Tibial nerve (tissue), 4 donors: Measurements from ENCODE around the gene SDK2. TPM values are rescaled to one million over a fixed set of nuclear protein-coding genes. Genes with fewer than 3 reads are reported as not detected.

ENCODE experiments used
- DNase-seq, 2 donors: peaks; one replicate each; pipeline ENCODE4 v3.0.0-alpha.2; 2019; ENCODE audit warnings: low spot score in 2 of 2
- H3K27ac ChIP-seq, 4 donors: fragments of 200-600 bp; sonication (generic) in 3 of 4; one replicate each; pipeline ENCODE4 v1.5.1; 2017 to 2019; ENCODE audit warnings: mild to moderate bottlenecking in 1 of 4
- H3K27me3 ChIP-seq, 2 donors: fragments of 200-600 bp; sonication (generic) in 1 of 2; one replicate each; pipeline versions ENCODE4 v1.5.1 to v1.6.0; 2017 to 2019
- H3K36me3 ChIP-seq, 3 donors: fragments of 200-600 bp; sonication (generic); one replicate each; pipeline ENCODE4 v1.5.1; 2018 to 2019
- H3K4me1 ChIP-seq, 4 donors: fragments of 200-600 bp; sonication (generic) in 3 of 4; one replicate each; pipeline ENCODE4 v1.5.1; 2017 to 2019
- H3K4me3 ChIP-seq, 4 donors: fragments of 200-600 bp; sonication (generic) in 3 of 4; one replicate each; pipeline ENCODE4 v1.5.1; 2017 to 2019; ENCODE audit warnings: mild to moderate bottlenecking in 1 of 4, moderate library complexity in 1 of 4
- H3K9me3 ChIP-seq, 4 donors: fragments of 200-600 bp; sonication (generic) in 3 of 4; one replicate each; pipeline ENCODE4 v1.5.1; 2017 to 2019
- CTCF ChIP-seq, 5 experiments: fragments of 200-600 bp in 3 of 5; fragments of 450-650 bp in 2 of 5; sonication (generic) in 3 of 5; IDR thresholded peaks; one replicate each; pipeline ENCODE4 v1.5.1; 2016 to 2019; ENCODE audit warnings: antibody characterized with exemption in 5 of 5, mild to moderate bottlenecking in 3 of 5, moderate library complexity in 2 of 5
- EP300 ChIP-seq, 2 donors: sonication (generic); formaldehyde crosslinking; IDR thresholded peaks; one replicate each; pipeline ENCODE4 v1.6.1; 2017; ENCODE audit warnings: antibody characterized with exemption in 2 of 2, mild to moderate bottlenecking in 1 of 2
- POLR2A ChIP-seq, 2 donors: fragments of 450-650 bp; IDR thresholded peaks; one replicate each; pipeline ENCODE4 v1.6.1; 2017; ENCODE audit warnings: antibody characterized with exemption in 2 of 2, mild to moderate bottlenecking in 2 of 2, moderate library complexity in 2 of 2
- WGBS, 2 donors: methylation state at CpG; one replicate each; pipeline ENCODE4 v1.1.5; 2018; 5-methylcytosine and 5-hydroxymethylcytosine counted together
- total RNA-seq, 4 donors: library from RNA; depleted of rRNA; stranded (reverse); fragments of >200 nt; gene quantifications; one replicate each; pipeline ENCODE4 v1.1.0, GENCODE V29; 2016

Gene SDK2
- total RNA-seq, 4 donors from 2014 or later: 3.1 to 6.3 (median 4.6) TPM

GRCh38 chr17:73324711-73325526, 319.3 kb downstream of the SDK2 start:
- no peak for DNase-seq
- H3K27me3 ChIP-seq: no peaks in the 10 kb centered on the region
- H3K9me3 ChIP-seq: peaks cover 0 to 3% (median 0%) of the 10 kb centered on the region in 4 donors
- TF ChIP-seq POLR2A (IDR thresholded peaks at IDR 0.05) (no peak), CTCF (IDR thresholded peaks at IDR 0.05) (no peak), EP300 (IDR thresholded peaks at IDR 0.05) (no peak)
- no peaks in the 10 kb centered on the region for H3K36me3 ChIP-seq
- WGBS, 2 donors: 54 to 56% methylated on average over 17 of the region's 17 CpGs
- peaks cover 0 to 32% (median 8%) of the 10 kb centered on the region in 4 donors for H3K4me1 ChIP-seq
- H3K4me3 ChIP-seq: no peak overlapping the region
- H3K27ac ChIP-seq: peak overlapping the region in 3 of 4 donors; percentile 4 to 49 (median 46)

GRCh38 chr17:73324160-73324475, 320.1 kb downstream of the SDK2 start:
- Histone ChIP-seq H3K4me3 (no peak overlapping the region), H3K36me3 (no peaks in the 10 kb centered on the region), H3K27me3 (no peaks in the 10 kb centered on the region), H3K27ac (peak overlapping the region in 3 of 4 donors; percentile 19 to 49 (median 46)), H3K4me1 (peaks cover 0 to 32% (median 8%) of the 10 kb centered on the region in 4 donors), H3K9me3 (peaks cover 0 to 3% (median 0%) of the 10 kb centered on the region in 4 donors)
- WGBS, 2 donors: 54 to 59% methylated on average over 9 of the region's 9 CpGs
- TF ChIP-seq EP300 (IDR thresholded peaks at IDR 0.05) (peak in 1 of 2 donors; percentile 17), POLR2A (IDR thresholded peaks at IDR 0.05) (no peak), CTCF (IDR thresholded peaks at IDR 0.05) (no peak)
- peak; percentile 46 to 60 for DNase-seq

- H3K27me3 ChIP-seq: no peaks in the 10 kb centered on the region
- no peak overlapping the region for H3K4me3 ChIP-seq
- DNase-seq: no peak
- 50 to 61% methylated on average over 4 to 5 of the region's 5 CpGs for WGBS, 2 donors
- H3K27ac ChIP-seq: peak overlapping the region in 3 of 4 donors; percentile 19 to 49 (median 46)
- no peak for TF ChIP-seq CTCF (IDR thresholded peaks at IDR 0.05)
- no peak for TF ChIP-seq EP300 (IDR thresholded peaks at IDR 0.05)
- TF ChIP-seq POLR2A (IDR thresholded peaks at IDR 0.05): no peak
- H3K9me3 ChIP-seq: peaks cover 0 to 3% (median 0%) of the 10 kb centered on the region in 4 donors
- no peaks in the 10 kb centered on the region for H3K36me3 ChIP-seq
- peaks cover 0 to 32% (median 8%) of the 10 kb centered on the region in 4 donors for H3K4me1 ChIP-seq
These were observed 320.7 kb downstream of the SDK2 start for GRCh38 chr17:73323409-73324159.

GRCh38 chr17:73320601-73321264, 323.5 kb downstream of the SDK2 start:
- Histone ChIP-seq H3K9me3 (peaks cover 0 to 3% (median 0%) of the 10 kb centered on the region in 4 donors), H3K4me3 (no peak overlapping the region), H3K36me3 (no peaks in the 10 kb centered on the region), H3K27ac (no peak overlapping the region), H3K4me1 (peaks cover 0 to 38% (median 15%) of the 10 kb centered on the region in 4 donors), H3K27me3 (no peaks in the 10 kb centered on the region)
- TF ChIP-seq CTCF (IDR thresholded peaks at IDR 0.05): no peak
- TF ChIP-seq EP300 (IDR thresholded peaks at IDR 0.05): no peak
- no peak for TF ChIP-seq POLR2A (IDR thresholded peaks at IDR 0.05)
- WGBS, 2 donors: 62 to 70% methylated on average over 6 of the region's 6 CpGs
- no peak for DNase-seq
